Activated gamma-delta T cell treated with Interleukin-2 at 50 U/mL for 16 hours (primary cell): Measurements from ENCODE around the gene USP25.

Experiments
- DNase-seq: peaks from one replicate; pipeline ENCODE4 v3.0.0-alpha.2; 2020

Gene USP25, protein sequence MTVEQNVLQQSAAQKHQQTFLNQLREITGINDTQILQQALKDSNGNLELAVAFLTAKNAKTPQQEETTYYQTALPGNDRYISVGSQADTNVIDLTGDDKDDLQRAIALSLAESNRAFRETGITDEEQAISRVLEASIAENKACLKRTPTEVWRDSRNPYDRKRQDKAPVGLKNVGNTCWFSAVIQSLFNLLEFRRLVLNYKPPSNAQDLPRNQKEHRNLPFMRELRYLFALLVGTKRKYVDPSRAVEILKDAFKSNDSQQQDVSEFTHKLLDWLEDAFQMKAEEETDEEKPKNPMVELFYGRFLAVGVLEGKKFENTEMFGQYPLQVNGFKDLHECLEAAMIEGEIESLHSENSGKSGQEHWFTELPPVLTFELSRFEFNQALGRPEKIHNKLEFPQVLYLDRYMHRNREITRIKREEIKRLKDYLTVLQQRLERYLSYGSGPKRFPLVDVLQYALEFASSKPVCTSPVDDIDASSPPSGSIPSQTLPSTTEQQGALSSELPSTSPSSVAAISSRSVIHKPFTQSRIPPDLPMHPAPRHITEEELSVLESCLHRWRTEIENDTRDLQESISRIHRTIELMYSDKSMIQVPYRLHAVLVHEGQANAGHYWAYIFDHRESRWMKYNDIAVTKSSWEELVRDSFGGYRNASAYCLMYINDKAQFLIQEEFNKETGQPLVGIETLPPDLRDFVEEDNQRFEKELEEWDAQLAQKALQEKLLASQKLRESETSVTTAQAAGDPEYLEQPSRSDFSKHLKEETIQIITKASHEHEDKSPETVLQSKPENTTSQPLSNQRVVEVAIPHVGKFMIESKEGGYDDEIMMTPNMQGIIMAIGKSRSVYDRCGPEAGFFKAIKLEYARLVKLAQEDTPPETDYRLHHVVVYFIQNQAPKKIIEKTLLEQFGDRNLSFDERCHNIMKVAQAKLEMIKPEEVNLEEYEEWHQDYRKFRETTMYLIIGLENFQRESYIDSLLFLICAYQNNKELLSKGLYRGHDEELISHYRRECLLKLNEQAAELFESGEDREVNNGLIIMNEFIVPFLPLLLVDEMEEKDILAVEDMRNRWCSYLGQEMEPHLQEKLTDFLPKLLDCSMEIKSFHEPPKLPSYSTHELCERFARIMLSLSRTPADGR

GRCh38 chr21:15729674-15730483, at the start of gene USP25:
USP25 (plus strand) TSS chr21:15729982; CDS start chr21:15730394, 412 bp downstream.
- DNase-seq = peak; percentile 85

DNA sequence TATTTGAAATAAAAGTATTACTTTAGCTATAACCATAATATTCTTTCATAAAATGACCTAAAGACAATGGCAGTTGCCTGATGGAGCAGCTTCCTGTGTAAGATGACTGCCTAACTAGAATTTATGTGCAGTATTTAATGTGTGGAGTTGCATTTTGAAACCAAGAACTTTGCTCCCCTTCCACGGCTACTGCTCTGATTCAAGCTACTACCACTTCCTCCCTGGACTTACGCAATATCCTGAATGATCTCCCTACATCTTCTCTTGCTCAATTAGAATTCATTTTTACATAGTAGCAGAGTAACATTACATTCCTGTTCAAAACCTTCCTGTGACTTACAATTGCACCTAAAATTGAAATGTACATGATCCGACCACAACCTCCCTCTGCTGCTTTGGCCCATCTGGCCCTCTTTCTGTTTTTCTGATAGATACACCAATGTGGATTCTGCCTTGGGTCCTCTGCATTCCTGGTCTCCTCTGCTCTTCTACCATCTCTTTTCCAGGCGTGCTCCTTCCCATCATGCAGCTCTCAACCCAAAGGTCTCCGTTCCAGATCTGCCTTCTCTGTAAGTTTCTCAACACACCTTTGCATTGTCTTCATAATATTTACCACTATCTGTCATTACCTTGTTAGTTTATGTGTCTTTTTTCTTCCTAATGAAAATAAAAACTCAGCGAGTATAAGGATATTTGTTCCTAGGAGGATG, 47.4 kb upstream of the USP25 start:
- no peak for DNase-seq

DNA sequence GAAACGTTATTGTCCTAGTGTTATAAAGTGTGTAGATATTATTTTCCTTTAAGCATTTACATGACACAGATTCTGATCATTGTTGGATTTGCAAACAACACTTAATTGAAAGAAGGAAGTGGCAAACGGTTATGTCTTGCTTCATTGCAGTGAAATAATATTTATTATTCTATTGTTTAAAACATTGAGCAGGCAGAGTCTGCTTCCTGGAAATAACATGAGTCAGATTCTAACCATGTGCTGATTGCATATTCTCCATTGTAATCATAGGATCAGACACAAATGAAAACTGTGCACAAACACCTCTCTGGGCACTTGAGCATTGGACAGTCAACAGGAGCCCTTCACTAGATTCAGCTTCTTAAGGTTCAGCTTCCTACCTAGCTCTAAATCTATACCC, 46.8 kb upstream of the USP25 start:
- DNase-seq = no peak

DNA sequence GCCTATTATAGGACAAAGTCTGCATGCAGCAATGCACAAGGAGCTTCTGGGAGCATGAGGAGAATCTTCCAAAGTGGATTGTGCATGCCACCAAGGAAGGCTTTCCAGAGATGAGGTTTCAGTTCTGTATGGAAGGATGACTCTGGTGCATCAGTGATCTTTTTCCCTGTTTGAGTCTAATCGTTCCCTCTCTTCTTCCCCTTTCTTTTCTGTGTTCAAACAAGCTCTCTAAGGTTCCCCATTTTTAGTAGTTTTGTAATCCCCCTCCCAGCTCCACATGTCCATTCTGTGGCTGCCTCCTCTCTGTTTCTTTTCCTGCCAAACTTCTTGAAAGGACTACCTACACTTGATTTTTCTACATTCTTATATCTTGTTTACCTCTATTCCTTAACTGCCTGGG, 43.3 kb upstream of the USP25 start:
- DNase-seq = no peak

- no peak for DNase-seq
These were observed 42.6 kb upstream of the USP25 start for GRCh38 chr21:15687208-15687607.

- no peak for DNase-seq
These were observed 41.8 kb upstream of the USP25 start for GRCh38 chr21:15688016-15688415.

DNA sequence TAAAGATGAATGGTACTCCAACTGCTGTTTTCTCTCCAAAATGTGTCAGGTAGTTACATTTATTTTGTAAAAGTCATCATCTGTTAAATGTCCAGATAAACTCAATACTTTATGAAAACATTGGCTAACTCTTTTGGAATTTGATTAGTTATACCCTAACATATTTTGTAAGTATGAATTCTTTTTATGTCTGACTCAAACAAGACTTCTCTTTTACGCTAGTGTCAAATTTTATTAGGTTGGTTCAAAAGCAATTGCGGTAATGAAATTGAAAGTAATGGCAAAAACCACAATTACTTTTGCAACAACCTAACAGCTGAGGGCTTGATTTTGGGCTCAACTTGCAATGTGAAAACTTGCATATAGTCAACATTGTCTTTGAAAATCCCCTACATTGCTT, 41.0 kb upstream of the USP25 start:
- no peak for DNase-seq

- DNase-seq = no peak
These were observed 37.1 kb upstream of the USP25 start for GRCh38 chr21:15692711-15693110.

GRCh38 chr21:15695241-15695640, 34.5 kb upstream of the USP25 start:
- DNase-seq = no peak

DNA sequence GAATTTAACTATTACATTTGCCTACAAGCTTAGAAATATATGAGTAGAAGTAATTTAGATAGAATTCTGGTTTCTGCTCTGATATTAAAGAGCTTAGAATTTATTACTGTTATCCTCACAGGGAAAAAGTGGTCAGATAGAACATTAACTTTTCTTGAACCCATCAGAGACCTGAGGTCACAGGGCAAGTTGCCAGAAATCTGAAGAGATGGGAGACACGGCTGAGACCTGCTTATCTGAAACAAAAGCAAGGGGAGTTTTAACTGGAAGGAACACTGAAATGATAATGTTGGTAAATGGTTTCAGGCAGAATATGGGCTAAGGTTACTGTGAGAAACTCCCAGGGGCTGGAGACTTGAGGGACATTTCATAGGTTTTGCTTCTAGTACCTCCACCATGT, 28.0 kb upstream of the USP25 start:
- DNase-seq = no peak

DNA sequence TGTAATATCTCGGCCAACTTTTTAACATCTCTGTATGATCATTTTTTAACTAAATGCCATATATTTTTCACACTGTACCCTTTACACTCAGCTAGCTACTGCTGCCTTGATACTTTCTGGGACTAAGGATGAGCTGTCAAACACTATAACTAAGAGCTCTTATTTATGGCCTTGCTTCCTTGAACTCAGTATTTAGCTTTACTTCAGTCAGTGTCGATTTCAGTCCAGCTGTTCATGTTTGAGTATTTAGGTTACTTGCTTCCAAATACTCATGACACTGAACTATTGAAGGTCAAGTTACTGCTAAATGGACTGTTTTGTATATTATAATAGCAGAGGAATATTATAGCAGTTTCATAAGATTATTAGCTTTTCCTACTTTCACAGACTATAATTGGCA, 25.9 kb upstream of the USP25 start:
- no peak for DNase-seq

DNA sequence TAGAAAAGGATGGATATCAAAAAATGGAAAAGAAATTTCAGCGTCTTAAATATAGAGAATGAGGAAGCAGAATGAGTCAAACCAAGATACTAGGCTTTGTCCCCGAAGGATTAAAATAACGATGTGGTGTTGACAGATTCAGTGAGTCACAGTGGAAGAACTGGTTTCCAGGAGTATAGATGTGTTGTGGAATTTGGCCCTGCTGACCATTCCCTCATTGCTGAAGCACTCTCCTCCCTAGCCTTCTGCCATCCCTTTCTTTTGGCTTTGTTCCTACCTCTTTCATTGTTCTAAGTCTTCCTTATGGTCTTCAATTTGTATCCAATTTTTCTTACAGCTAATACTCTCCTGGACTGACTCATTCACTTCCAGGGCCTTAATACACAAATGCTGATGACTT, 23.1 kb upstream of the USP25 start:
- DNase-seq = no peak

GRCh38 chr21:15713412-15713811, 16.4 kb upstream of the USP25 start:
- DNase-seq = no peak

DNA sequence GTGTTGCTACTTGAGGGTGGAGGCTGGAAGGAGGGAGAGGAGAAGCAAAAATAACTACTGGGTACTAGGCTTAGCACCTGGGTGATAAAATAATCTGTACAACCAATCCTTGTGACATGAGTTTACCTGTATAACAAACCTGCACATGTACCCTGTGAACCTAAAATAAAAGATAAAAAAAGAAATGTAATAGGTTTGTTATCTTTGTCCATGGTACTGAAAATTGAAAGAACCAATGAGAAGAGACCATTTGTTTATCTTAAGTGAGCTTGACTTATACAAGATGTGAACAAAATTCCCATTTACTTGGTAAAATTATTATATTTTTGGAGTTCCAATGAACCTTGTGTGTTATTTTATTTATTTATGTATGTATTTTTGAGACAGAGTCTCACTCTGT, 11.1 kb upstream of the USP25 start:
- no peak for DNase-seq

GRCh38 chr21:15719976-15720375, 9.8 kb upstream of the USP25 start:
- DNase-seq = no peak

- no peak for DNase-seq
These were observed 7.0 kb upstream of the USP25 start for GRCh38 chr21:15722591-15723324.

GRCh38 chr21:15725949-15726348, 3.8 kb upstream of the USP25 start:
- no peak for DNase-seq

DNA sequence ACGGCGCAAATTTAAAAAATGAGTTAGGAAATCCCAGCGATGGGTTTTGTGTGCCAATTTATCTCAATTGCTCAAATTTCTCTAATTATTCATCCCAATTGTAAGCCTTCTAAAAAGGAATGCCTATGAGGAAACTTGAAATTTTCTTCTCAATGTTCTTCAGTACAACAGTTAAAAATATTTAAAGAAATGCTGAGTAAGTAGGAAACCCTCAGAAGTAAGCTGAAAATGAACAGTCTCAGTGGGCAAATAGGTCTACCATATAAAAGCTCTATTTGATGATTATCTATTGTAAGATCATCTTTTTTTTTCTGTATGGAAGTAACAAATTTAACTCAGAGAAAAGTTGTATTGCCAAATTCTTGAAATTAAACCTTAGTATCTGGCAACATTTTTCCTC, 1.7 kb upstream of the USP25 start:
- no peak for DNase-seq

GRCh38 chr21:15729346-15729673, 472 bp upstream of the USP25 start:
- no peak for DNase-seq

DNA sequence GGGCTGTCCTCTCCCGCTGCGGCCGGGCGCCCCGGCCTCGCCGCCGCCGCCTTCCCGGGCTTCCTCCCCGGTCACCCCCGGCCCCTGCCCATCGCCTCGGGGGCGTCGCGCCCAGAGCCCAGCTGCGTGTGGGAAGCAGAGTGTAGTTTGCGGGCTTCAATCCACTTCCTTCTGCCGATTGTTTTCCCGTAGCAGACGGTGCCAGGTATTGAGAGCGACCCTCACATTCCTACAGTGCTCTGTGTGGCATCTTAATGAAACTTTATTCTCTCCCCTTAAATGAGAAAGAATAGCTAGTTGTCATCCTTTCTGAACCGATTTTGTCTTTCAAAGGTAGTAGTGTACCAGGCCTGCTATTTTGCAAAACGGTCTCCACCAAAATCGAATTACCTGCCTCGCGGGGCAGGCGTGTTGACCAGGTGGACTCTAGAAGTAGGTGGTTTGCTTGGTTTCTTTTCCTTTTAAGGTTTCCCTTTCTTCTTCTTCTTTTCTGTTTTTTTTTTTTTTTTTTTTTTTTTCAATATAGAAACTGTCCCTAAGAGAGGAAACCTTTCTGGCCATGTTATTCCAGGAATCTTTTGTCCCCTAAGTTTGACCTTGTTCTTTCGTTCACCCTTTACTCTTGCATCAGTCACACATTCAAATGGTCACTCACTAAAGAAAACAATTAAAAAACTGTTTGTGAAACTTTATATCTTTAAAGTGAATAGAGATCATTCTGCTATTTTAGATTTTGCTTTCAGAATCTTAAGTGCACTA, 881 bp downstream of the USP25 start:
- DNase-seq = no peak

GRCh38 chr21:15731243-15731613, 1.4 kb downstream of the USP25 start:
- no peak for DNase-seq
